ENCODE results near the gene ADAR. TPM values are rescaled to one million over a fixed set of nuclear protein-coding genes. Genes with fewer than 3 reads are reported as not detected.

The ADAR gene
- total and polyA plus RNA-seq, 2 of the 8 experiments (the other 6 are each of a cell fraction or from before 2014, with no cell fraction given) = 125 to 242 TPM

- no peak for TF ChIP-seq CTCF (IDR thresholded peaks at IDR 0.05; ENCODE audit: control extremely low read depth in 1 of 3, insufficient read depth in 1 of 3, low read depth in 1 of 3, low read length in 3 of 3)
- TF ChIP-seq ATF3 (IDR thresholded peaks at IDR 0.05; ENCODE audit: insufficient read depth, low read depth, low read length) = no peak
- TF ChIP-seq CHD7 (IDR thresholded peaks at IDR 0.05; ENCODE audit: insufficient replicate concordance, low read length) = peak; percentile 8
- no peak for TF ChIP-seq E2F6 (IDR thresholded peaks at IDR 0.05)
- TF ChIP-seq POLR2A (IDR thresholded peaks at IDR 0.05; ENCODE audit: control extremely low read depth in 1 of 2, low read depth in 2 of 2, low read length in 2 of 2) = peak; percentile 76 to 81
- TF ChIP-seq HDAC6 (IDR thresholded peaks at IDR 0.05; ENCODE audit: low read depth, low read length) = no peak
Measured at GRCh38 chr1:154607609-154608396, at the start of gene ADAR (continued).
